Endodermal cell (in vitro differentiated cells): ENCODE measurements around the gene DELE1. TPM values are rescaled to one million over a fixed set of nuclear protein-coding genes. Genes with fewer than 3 reads are reported as not detected.

Experiments used
- DNase-seq: peaks from one replicate; pipeline ENCODE4 v3.0.0-alpha.2; 2017
- H3K27ac ChIP-seq: 2 replicates; pipeline ENCODE4 v1.5.1; 2013; ENCODE audit warnings: mild to moderate bottlenecking, low read depth, low read length, moderate library complexity
- H3K27me3 ChIP-seq: 2 replicates; pipeline ENCODE4 v1.6.1; 2013; ENCODE audit warnings: mild to moderate bottlenecking, low read length, moderate library complexity; ENCODE audit not compliant: insufficient read depth, control insufficient read depth, poor library complexity, severe bottlenecking
- H3K36me3 ChIP-seq: 2 replicates; pipeline ENCODE4 v1.7.0; 2013; ENCODE audit warnings: mild to moderate bottlenecking, low read length, moderate library complexity; ENCODE audit not compliant: control insufficient read depth, insufficient read depth
- H3K4me1 ChIP-seq: one replicate; pipeline ENCODE4 v1.7.0; 2013; ENCODE audit warnings: low read length; ENCODE audit not compliant: control insufficient read depth, insufficient read depth
- H3K4me3 ChIP-seq: 2 replicates; pipeline ENCODE4 v1.5.1; 2013; ENCODE audit warnings: mild to moderate bottlenecking, low read length, moderate library complexity
- H3K9ac ChIP-seq: 2 replicates; pipeline ENCODE4 v1.6.1; 2013; ENCODE audit warnings: mild to moderate bottlenecking, low read length, moderate library complexity; ENCODE audit not compliant: poor library complexity, severe bottlenecking; ENCODE audit errors: extremely low read depth
- H3K9me3 ChIP-seq: 2 replicates; pipeline ENCODE4 v1.6.1; 2013; ENCODE audit warnings: mild to moderate bottlenecking, low read length, moderate library complexity; ENCODE audit not compliant: control insufficient read depth
- H3K27ac Mint-ChIP-seq: 2 replicates; pipeline ENCODE4 v1.8.0; 2020; ENCODE audit warnings: mixed read lengths
- H3K27me3 Mint-ChIP-seq: 2 replicates; pipeline ENCODE4 v1.8.0; 2021; ENCODE audit warnings: mild to moderate bottlenecking, mixed read lengths; ENCODE audit not compliant: insufficient read depth
- H3K36me3 Mint-ChIP-seq: 2 replicates; pipeline ENCODE4 v1.8.0; 2020; ENCODE audit warnings: low read depth, mixed read lengths
- H3K4me1 Mint-ChIP-seq: 2 replicates; pipeline ENCODE4 v1.8.0; 2020; ENCODE audit warnings: mixed read lengths
- H3K4me3 Mint-ChIP-seq: 2 replicates; pipeline ENCODE4 v1.8.0; 2020; ENCODE audit warnings: mild to moderate bottlenecking, moderate library complexity, mixed read lengths
- H3K9me3 Mint-ChIP-seq: 2 replicates; pipeline ENCODE4 v1.8.0; 2020; ENCODE audit warnings: mild to moderate bottlenecking, mixed read lengths
- WGBS, 2 experiments: methylation state at CpG; one replicate each; pipeline versions ENCODE4 v1.1.5 to v1.1.7; 2013; ENCODE audit warnings: missing lambda C conversion rate in 2 of 2, mixed read lengths in 1 of 2; ENCODE audit not compliant: insufficient coverage in 1 of 2, insufficient read length in 1 of 2; 5-methylcytosine and 5-hydroxymethylcytosine counted together
- total RNA-seq, 2 donors: library from RNA; stranded (reverse); fragmentation: NEBNext Ultra II Directional in 1 of 2; extraction: Animal tissue kit (Norgen Biotek cat#: 25700) in 1 of 2; gene quantifications; 2 replicates in 1 of 2; 3 replicates in 1 of 2; pipeline ENCODE4 v1.2.1, GENCODE V29; 2021
- TF ChIP-seq, protein P1 (sequence below): fragments of 200-600 bp; sonication (generic); conservative IDR thresholded peaks from 2 replicates; pipeline ENCODE4 v1.5.0; 2021; ENCODE audit warnings: antibody characterized with exemption, mild to moderate bottlenecking

DELE1 gene
- total RNA-seq, 2 donors from 2014 or later = 66.5 to 71.4 TPM

- peaks cover 62% of the 10 kb centered on the region for H3K36me3 Mint-ChIP-seq
- Histone ChIP-seq H3K27ac (no peak overlapping the region), H3K36me3 (peaks cover 88% of the 10 kb centered on the region)
These were observed 52.5 kb downstream of the DELE1 start for GRCh38 chr5:141976176-141976575.

DNA sequence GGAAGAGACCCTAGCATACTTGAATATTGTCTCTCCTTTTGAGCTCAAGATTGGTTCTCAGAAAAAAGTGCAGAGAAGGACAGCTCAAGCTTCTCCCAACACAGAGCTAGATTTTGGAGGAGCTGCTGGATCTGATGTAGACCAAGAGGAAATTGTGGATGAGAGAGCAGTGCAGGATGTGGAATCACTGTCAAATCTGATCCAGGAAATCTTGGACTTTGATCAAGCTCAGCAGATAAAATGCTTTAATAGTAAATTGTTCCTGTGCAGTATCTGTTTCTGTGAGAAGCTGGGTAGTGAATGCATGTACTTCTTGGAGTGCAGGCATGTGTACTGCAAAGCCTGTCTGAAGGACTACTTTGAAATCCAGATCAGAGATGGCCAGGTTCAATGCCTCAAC, 54.7 kb downstream of the DELE1 start:
- H3K4me1 Mint-ChIP-seq = no peaks in the 10 kb centered on the region
- H3K9ac ChIP-seq = no peak overlapping the region
- no peak overlapping the region for H3K4me3 ChIP-seq
- H3K9me3 ChIP-seq = no peaks in the 10 kb centered on the region
- H3K36me3 ChIP-seq = peaks cover 93% of the 10 kb centered on the region
- no peaks in the 10 kb centered on the region for H3K27me3 Mint-ChIP-seq
- peaks cover 66% of the 10 kb centered on the region for H3K36me3 Mint-ChIP-seq
- H3K4me1 ChIP-seq = no peaks in the 10 kb centered on the region
- no peak overlapping the region for H3K27ac ChIP-seq
- no peak overlapping the region for H3K4me3 Mint-ChIP-seq
- no peaks in the 10 kb centered on the region for H3K9me3 Mint-ChIP-seq
- DNase-seq = no peak
- H3K27ac Mint-ChIP-seq = no peak overlapping the region
- no peaks in the 10 kb centered on the region for H3K27me3 ChIP-seq
- TF ChIP-seq, protein P1, sequence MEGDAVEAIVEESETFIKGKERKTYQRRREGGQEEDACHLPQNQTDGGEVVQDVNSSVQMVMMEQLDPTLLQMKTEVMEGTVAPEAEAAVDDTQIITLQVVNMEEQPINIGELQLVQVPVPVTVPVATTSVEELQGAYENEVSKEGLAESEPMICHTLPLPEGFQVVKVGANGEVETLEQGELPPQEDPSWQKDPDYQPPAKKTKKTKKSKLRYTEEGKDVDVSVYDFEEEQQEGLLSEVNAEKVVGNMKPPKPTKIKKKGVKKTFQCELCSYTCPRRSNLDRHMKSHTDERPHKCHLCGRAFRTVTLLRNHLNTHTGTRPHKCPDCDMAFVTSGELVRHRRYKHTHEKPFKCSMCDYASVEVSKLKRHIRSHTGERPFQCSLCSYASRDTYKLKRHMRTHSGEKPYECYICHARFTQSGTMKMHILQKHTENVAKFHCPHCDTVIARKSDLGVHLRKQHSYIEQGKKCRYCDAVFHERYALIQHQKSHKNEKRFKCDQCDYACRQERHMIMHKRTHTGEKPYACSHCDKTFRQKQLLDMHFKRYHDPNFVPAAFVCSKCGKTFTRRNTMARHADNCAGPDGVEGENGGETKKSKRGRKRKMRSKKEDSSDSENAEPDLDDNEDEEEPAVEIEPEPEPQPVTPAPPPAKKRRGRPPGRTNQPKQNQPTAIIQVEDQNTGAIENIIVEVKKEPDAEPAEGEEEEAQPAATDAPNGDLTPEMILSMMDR = no peak

More at GRCh38 chr5:141976176-141976575, 52.5 kb downstream of the DELE1 start:
- Mint-ChIP-seq H3K27ac (no peak overlapping the region), H3K4me3 (no peak overlapping the region), H3K27me3 (no peaks in the 10 kb centered on the region), H3K4me1 (no peaks in the 10 kb centered on the region), H3K9me3 (no peaks in the 10 kb centered on the region)
- 98 to 100% methylated on average over 4 to 6 of the region's 6 CpGs for WGBS, 2 experiments
- no peaks in the 10 kb centered on the region for H3K9me3 ChIP-seq
- DNase-seq = no peak
- TF ChIP-seq, protein P1 = no peak
- H3K27me3 ChIP-seq = no peaks in the 10 kb centered on the region
- H3K9ac ChIP-seq = no peak overlapping the region
- H3K4me3 ChIP-seq = no peak overlapping the region
- no peaks in the 10 kb centered on the region for H3K4me1 ChIP-seq

DNA sequence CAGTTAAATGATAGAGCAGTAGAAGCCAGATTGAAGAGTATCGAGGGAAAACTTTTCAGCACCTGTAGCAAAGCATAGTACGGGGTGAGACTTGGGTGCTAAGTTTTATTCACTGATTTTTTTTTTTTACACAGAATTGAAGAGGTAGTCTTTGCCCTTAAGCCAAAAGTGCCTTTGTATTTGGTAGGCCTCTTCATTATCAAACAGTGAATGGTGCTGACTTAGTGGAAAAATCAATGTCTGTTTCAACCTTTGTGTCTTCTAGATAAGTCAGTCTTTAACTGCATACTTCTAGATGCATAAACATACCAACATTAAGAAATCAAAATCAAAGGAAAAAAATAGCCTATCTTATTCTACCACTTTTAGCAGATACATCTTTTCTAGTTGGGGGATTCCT, 59.0 kb downstream of the DELE1 start:
- Mint-ChIP-seq H3K4me3 (no peak overlapping the region), H3K27ac (no peak overlapping the region), H3K9me3 (no peaks in the 10 kb centered on the region), H3K27me3 (no peaks in the 10 kb centered on the region), H3K4me1 (no peaks in the 10 kb centered on the region), H3K36me3 (peaks cover 68% of the 10 kb centered on the region)
- DNase-seq = no peak
- Histone ChIP-seq H3K36me3 (peaks cover 95% of the 10 kb centered on the region), H3K27me3 (no peaks in the 10 kb centered on the region), H3K4me3 (no peak overlapping the region), H3K9ac (no peak overlapping the region), H3K27ac (no peak overlapping the region), H3K9me3 (no peaks in the 10 kb centered on the region), H3K4me1 (no peaks in the 10 kb centered on the region)
- TF ChIP-seq, protein P1 = no peak
- WGBS, 2 experiments = 50 to 57% methylated on average over 2 of the region's 2 CpGs
